GM21515 (cell line): ENCODE data around the gene ANK3.
"Not testable (repeated sequence)": the region's sequence is repeated elsewhere in the genome, so short reads cannot be mapped to it uniquely, and the experiment has no call there.

Experiments
- ATAC-seq: cut with Tn5 transposase; IDR thresholded peaks from one replicate; pipeline ENCODE4 v1.9.1; 2021; ENCODE audit not compliant: unreplicated experiment

The ANK3 gene

DNA sequence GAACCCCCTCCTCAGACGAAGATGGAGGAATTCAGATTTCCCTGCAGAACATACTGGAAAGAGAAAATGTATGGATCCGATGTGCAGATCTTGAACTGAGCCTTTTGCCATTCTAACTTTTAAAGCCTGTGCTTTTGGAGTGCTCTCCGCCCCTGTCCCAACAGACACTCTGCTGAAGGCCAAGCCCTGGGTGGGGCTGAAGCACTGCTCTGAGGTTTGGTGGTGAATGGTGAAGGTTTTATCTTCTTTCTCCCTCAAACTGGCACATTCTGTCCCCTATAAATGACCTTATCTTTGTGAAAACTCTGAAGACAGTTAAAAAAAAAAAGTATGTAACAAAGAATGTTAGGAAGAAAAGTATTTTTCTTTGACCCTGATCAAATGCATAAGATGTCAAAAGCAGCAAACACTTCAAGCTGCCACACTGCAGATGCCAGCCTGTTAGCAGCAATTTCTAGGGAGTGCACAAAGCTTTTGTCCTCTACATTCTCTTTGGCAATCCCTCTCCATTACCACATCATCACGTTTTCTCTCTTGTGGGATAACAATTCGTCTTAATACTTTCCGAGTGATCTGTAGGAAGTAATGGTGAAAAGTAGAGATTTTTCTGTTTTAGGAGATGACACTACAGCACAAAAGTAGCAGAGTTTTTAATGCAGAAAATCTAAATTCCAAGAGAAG is 346.0 kb downstream of the ANK3 start:
- no peak for ATAC-seq

DNA sequence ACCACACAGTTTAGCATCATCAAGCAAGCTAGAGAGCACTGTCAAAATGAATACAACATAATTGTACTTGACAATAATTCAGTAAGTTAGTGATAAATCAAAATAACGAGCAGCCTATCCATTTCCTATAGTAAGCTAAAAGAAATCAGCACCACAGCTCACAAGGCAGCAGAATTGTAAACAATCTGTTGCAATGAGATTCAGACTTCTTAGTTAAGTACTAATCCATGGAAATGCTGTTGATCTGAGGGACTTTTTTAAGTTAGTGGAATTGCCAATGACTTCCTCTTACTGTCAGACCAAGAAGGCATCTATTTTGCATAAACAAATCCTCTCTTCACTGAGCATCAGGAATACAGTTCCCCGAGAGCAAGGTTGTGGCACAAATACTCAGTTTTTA is 346.8 kb downstream of the ANK3 start:
- no peak for ATAC-seq

DNA sequence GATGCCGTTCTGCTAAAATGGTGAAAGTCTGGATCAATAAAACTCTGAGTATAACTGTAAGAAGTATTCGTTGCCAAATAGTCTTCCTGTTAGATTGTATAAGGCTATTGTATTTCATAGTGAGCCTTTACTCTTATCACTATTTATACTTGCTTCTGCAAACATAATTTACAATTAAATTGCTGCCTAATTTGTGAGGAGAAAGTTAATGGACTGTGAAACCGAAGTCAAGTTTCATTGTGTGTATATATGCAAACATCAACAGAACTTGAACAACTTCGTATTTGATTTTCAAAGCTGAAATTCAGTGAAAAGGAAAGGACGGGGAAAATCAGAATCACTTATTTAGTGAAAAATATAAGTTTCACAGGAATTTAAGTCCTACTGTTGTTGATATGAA is 347.4 kb downstream of the ANK3 start:
- no peak for ATAC-seq

DNA sequence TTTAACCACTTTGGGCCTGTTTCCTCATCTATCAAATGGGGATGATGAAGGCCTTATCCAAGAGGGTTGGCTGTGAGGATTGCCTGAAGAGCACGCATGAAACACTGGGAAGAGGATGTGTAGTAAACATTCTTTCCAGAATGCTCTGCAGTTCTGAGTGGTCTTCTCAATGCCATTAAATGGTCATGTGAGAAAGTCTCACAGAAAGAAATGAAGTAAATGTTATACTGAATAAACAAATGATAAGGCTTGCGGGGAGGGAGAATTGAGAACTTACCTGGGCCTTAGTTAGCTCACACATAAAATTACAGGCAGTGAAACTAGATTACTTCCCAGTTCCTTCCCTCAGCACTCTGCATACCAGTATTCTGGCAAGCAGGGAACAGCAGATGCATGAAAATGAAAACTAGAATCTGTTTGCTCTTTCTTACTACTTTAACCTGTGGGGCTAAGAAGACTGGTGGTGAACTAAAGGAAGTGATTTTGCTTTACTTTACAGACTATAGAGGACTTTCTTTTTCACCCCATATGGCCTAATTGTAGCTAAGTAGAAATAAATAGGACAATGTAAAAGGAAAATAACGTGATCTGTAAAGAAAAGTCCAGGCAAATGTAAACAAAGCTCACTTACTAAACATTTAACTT is 348.1 kb downstream of the ANK3 start:
- ATAC-seq, result no peak

DNA sequence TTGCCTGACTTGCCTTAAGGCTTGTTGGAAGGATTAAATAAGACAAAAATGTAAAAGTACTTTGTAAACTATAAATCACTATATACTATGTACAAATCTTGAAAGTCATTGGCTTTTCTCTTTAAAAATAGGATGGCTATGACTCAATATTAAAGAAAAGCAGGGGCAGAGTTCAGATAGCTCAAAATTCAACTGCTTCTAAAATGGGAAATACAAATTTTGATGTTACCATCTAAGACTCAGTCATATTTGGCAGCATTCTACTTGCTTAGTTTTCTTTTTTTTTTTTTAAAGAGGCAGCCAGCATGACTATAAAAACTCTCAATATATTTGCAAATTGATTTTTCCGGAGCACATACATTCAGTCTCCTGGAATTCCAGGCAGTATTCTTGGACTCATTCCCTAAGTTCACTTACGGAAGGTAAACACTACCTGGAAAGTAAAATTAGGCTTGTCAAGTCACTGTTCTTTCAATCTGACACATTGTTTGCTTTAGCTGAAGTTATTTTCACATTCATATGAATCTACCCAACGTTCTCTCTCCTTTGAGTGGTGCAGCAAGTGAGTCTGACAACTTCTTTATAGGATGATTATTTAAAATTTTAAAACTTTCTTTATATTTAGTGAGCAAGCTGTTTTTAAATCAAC is 349.5 kb downstream of the ANK3 start:
- ATAC-seq, result no peak

DNA sequence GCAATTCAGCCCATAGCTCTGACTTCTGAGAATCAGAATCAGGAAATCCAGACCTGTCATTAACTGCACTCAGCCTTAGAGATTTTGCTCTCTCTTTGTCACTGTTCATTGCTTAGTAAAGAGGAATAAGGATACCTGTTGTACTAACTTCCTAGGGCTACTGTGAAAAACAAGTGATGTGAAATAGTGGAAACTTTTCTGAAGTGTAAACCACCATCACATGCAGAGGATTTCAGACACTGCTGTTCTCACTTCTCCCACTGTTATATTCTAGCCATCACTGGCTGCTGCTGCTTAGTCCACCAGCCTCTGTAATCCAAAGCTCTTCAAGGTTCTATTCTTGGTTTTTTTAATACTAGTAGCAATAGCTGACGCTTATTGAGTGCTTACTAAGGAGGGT is 353.7 kb downstream of the ANK3 start:
- no peak for ATAC-seq

DNA sequence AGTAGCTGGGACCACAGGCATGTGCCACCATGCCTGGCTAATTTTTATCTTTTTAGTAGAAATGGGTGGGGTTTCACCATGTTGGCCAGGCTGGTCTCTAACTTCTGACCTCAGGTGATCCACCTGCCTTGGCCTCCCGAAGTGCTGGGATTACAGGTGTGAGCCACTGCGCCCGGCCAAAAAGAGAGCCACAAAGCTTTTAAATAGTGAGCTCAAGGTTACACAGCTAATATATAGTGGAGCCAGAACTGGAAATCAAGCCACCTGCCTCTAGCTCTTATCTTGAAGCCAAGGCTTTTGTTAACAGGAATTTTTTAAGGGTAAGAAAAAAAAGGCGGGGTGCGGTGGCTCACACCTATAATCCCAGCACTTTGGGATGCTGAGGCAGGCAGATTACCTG is 354.3 kb downstream of the ANK3 start:
- not testable (repeated sequence) for ATAC-seq

DNA sequence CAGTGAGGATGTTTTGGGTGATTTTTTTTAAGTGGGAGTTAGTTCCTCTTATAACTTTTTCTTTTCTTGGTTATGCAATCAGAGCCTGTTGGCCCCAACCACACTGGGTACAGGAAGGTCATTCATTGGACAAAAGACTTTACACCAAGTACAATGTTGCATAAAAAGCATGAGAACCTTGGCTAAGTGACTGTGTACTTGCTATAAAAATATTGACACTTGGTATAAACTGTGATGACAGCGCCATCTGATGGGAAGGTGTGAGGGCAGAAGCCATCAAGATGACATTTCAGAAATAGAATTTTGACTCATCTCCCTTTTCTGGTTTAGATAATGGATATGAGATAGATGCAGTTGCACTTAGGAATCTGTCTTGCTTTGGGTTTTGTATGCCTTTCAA is 357.0 kb downstream of the ANK3 start:
- peak; percentile 55 for ATAC-seq

DNA sequence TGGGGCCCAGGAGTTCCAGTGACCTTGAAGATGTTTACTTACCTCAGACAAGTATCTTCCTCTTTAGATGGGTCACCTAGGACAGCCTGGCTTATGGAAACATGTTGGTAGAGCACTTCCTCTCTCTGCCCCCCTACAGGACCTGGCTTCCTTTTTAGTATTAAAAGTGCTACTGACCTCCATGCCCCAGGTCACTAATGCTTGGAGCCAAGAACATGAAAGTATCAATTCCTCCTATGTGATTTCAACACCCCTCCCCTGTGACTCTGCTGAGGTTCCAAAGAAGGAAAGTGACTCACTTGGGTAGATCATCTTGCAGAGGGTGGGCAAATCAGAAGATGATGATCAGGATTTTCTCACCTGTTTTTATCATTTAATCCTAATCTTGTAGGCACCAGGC is 358.0 kb downstream of the ANK3 start:
- peak; percentile 65 for ATAC-seq

DNA sequence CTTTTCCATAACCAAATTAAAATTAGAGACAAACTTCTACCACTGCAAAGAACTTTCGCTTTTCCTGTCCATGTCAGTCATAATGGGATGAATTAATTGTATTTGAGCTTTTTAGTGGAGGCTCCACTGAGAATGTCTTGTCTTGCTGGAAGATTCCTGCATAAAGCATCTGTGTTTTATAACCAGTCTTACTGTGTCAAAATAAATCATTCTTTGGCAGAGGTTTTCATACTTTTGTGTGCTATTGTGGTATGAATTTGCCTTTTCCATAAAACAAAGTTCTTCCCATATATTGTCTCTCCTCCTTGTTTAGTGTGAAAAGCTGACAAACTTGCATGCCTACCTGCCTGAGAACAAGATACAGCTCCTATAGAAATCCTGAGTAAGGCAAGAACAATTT is 358.5 kb downstream of the ANK3 start:
- ATAC-seq, result no peak

DNA sequence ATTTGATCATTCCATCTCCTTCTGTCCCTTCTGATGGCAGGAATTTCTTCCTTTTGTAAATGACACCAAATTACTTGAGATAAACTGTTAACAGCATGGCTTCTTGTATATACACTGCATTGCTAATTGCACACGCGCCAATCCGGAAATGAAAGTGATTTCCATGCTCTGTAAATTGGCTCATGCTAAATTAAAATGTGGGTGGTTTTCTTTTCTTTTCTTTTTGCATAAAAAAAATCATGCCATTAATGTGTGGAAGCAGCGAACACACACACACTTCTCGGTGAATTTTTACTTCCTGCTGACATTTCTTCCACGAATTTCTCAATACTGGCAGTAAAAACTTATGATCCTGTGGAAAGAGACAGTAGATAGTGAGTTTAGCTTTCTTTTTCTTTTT is 360.2 kb downstream of the ANK3 start:
- ATAC-seq, result no peak

DNA sequence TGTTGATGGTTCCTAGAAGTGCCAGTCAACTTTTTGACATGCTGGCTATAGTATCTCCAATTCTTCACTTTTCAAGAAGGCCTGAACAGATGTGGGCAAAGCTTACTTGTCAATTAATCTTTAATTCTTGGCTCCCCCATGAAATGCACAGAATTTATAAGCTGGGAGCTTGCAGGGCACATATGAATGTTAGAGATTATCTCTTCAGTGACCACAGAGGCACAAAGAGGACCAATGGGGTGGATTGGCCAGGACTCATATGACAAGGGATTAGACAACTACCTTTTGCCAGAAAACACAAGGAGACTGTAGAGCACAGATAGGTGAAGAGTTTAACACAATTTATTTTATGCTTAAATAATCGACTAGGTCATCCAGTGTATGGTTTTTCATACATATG is 361.6 kb downstream of the ANK3 start:
- no peak for ATAC-seq

DNA sequence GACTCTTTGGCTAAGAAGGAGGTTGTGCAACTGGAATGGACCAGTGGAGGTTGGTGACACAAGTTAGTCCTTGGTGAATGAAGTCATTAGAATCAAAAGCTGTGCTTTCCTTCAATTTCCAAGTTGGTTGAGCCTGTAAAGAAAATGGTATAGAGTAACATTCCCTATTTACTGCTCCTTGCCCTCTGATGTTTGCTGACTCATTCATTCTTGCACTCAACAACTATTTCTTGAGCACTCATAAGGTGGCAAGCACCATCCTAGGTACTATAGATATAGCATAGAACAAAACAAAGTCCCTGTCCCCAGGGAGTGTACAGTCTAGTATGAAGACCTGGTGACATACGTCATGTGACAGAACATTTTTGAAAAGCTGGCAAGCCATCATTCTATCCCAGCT is 364.4 kb downstream of the ANK3 start:
- ATAC-seq, result no peak

DNA sequence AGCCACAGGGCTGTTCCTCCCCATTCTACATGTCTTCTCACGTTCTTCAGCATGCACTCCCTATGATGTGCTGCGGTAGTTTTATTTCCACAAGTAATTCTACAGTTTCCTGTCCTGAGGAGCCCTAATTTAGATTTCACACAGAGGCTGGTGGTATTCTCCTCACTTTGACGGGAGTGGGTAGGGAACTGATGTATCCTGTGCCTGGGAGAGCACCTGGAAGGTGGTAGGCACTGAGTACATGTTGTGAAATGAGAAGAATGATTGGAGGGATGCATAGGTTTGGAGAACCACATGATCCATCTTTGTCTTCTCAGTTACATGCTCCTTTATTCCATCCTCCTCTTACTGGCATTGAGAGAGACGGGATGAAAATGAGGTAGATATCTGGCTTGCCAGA is 365.2 kb downstream of the ANK3 start:
- ATAC-seq, result no peak

DNA sequence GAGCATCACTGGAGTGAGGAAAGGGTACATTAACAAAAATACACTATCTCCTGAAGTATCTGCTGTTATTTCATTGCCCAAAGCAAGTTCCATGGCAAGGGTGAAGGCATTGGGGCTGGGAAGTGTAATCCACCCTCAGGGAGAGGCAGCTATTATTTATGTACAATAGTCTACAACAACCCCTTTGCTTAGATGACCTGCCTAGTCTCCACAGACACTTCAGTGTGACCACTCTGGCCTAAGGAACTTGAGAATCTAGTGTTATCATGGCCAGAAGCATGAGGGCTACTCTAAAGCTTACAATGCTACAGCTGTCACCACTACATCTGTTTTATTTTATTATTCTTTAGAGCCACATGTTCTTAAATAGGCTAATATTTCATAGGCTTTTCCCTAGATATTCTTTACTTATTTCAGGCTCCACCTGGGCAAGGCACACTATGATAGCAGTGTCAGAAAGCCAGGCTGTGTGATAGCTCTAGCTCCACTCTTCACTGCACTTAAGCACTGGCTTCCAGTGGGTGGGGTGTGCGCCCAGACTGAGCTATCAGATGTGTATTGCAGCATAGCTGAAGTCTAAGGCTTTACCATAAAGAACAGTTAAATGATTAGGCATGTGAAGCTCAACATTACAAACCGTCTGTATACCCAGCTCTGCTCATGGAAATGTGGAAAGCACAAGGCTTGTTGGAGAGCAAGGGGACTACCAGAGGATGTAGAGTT is 366.4 kb downstream of the ANK3 start:
- no peak for ATAC-seq

DNA sequence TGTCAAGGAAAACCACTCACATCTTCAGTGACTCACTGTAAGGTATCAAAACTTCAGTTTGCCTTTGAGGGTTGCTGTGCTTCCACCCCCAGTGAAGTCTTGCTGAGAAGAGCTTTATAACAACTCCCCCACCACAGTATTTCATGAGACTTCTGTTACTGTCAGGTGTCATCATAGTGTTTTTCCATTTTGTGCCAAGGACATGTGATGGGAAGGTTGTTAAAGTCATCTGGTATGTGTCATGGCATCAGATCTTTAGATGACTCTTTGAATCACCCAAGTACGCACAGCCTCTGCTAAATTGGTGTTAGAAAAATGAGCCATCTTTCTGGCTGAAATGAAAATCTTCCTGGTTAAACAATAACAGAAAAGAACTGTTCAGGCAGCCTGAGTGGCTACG is 368.3 kb downstream of the ANK3 start:
- ATAC-seq, result no peak

DNA sequence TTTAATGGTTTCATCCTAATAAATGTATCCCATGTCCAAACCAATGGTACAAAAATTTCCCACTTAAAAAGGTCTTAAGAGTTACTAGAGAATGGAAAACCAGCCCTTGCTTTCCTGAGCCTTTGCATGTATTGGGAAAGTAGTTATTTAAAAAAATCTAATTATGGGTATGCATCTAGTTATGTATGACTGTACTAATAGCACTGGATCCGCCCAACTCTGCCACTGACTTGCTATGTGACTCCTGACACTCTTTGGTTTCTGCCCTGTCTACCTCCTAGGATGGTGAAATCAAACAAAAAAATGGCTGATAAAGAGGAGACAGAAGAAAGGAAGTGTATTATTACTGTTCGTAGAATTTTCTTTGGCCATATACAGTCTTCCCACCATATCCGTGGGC is 372.9 kb downstream of the ANK3 start:
- ATAC-seq, result no peak

DNA sequence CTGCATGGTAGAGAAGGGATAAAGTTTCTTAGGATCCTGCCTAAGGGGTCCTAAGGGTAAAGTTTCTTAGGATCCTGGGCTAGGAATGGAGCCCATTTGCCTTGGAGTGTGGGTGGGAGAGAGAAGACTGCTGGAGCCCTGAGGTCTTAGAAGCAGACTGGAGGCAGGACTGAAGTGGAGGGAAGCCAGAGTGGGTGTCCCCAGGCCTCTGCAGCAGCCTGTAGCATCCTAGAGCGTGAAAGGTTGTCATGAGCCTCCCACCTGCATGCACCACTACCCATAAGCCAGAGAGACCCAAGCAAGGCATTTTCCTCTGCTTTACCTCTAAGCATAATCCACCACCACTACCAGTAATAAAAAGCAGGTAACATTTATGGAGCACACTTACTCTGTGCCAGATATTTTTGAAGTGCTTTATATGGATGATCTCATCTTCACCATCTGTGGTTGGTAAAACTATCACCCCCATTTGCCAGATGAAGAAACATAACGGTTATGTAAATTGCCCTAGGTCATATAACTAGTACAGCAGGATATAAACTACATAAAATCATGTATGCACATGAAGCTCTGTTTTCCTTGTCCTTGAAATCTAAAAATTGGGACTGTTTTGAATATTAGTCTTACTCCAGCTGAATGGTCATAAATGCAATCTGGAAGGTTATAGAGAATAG is 379.8 kb downstream of the ANK3 start:
- ATAC-seq, result no peak

DNA sequence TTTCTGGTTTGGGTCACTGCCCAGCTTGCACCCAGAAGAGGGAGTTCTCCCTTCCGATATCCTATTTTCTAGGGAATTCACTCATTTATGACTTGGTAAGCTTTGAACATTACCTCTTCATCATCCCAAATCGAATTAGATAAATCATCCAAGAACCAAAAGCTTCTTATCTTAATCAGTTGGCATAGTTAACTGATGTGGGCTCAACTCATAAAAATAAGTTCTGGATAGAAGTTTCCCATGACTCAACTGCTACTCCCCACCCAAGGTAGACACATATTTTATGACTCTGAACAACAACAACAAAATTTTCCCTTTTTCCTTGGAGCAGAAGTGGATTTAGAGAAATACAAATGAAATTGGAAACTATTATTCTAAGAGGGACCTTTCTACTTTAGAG is 380.4 kb downstream of the ANK3 start:
- ATAC-seq, result no peak

DNA sequence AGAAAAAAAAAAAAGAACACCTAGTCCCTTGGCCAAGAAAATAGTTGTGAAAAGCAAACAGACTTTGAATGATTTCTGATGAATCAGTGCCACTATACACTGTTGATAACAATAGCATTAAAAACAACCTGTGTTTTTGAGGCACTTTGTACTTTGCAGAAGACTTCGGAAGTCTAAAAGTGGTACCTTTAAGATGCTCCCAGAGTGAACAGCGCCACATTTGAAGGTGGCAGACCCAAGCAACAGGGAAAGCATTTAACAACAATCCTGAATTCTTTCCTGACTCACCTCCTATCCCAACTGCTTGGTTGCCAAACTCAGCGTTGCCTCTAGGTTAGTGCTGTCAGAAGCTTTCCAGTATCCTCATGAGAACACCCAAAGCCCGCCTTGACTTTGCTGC is 380.9 kb downstream of the ANK3 start:
- no peak for ATAC-seq

DNA sequence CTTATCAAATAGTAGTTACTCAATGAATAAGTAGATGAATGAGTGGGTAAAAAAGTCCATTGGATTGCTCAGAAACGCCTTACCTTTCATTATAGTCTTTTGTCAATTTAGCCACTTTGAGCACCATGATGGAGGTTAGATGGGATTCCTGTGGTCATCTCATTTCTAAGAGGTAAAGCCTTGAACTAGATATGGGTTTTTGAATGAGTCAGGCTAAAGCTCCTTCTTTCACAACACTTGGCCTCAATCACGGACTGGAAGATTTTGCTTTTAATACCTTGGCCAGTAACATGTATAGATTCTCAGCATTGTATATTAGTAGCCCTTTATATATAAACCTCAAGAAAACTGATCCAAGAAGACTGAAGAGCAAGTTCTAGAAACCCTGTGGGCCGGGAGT is 383.6 kb downstream of the ANK3 start:
- no peak for ATAC-seq
